ENCODE data around the gene DEDD.

DNA sequence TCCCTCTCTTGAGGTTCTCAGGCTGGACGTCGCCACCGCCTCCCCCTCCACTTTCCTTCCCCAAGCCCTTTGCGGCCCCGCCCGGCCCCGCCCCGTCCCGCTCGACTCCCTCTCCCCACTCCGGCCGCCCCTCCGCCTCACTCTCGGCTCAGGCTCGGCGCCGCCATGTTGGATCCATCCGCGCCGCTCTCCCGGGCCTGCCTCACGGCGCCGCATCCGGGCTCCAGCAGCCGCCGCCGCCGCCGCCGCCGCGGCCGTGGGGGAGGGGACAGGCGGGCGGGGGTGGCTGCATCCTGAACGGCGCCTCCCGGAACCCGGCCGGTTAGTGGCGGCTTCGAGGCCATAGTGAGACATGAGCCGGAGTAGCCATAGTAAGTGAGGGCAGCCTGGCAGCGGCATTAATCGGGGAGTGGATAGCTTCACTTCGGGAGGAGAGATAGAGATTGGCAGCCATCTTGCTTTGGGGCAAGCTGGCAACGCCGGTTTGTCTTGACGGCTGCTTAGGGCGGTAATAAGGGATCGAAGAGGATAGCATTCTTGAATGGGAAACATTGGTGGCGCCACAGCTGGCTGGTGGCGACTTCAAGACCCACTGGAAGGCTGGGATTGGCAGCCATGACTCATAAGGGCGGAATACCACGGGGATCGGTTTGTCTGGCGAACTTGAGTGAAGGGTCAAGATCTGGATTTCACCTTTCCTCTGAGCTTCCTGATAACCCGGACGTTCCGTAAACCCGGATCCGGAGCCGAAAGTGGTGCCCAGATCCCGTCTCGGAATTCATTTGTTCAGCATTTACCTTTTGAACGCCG is at the start of gene DEDD:
- TF ChIP-seq, protein P1, sequence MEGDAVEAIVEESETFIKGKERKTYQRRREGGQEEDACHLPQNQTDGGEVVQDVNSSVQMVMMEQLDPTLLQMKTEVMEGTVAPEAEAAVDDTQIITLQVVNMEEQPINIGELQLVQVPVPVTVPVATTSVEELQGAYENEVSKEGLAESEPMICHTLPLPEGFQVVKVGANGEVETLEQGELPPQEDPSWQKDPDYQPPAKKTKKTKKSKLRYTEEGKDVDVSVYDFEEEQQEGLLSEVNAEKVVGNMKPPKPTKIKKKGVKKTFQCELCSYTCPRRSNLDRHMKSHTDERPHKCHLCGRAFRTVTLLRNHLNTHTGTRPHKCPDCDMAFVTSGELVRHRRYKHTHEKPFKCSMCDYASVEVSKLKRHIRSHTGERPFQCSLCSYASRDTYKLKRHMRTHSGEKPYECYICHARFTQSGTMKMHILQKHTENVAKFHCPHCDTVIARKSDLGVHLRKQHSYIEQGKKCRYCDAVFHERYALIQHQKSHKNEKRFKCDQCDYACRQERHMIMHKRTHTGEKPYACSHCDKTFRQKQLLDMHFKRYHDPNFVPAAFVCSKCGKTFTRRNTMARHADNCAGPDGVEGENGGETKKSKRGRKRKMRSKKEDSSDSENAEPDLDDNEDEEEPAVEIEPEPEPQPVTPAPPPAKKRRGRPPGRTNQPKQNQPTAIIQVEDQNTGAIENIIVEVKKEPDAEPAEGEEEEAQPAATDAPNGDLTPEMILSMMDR (IDR thresholded peaks at IDR 0.05; ENCODE audit: low read depth, low read length): no peak
- TF ChIP-seq EZH2phosphoT487 (IDR thresholded peaks at IDR 0.05; ENCODE audit: low read depth): no peak

All from OCI-LY3 (cell line).